Stimulated activated CD4-positive, alpha-beta T cell treated with anti-CD3 and anti-CD28 coated beads, Interleukin-4, amount 100 ng/mL, for 48 hours (primary cell): ENCODE measurements around the gene ACOX3.

ENCODE experiments used
- DNase-seq, 2 donors: peaks; one replicate each; pipeline ENCODE4 v3.0.0-alpha.2; 2020; ENCODE audit warnings: low read depth in 2 of 2

ACOX3 gene

GRCh38 chr4:8336412-8337075 lies 104.0 kb downstream of the ACOX3 start:
- DNase-seq = no peak

GRCh38 chr4:8335848-8336247 lies 104.7 kb downstream of the ACOX3 start:
- no peak for DNase-seq

- DNase-seq = no peak
Measured at GRCh38 chr4:8334786-8335460, 105.6 kb downstream of the ACOX3 start.

GRCh38 chr4:8333726-8334460 lies 106.6 kb downstream of the ACOX3 start:
- no peak for DNase-seq

- no peak for DNase-seq
Measured at GRCh38 chr4:8332891-8333331, 107.6 kb downstream of the ACOX3 start.

GRCh38 chr4:8332038-8332857 lies 108.3 kb downstream of the ACOX3 start:
- DNase-seq = no peak

GRCh38 chr4:8331575-8331955 lies 109.0 kb downstream of the ACOX3 start:
- DNase-seq = no peak

GRCh38 chr4:8330821-8331574 lies 109.5 kb downstream of the ACOX3 start:
- DNase-seq = no peak

GRCh38 chr4:8329859-8330761 lies 110.4 kb downstream of the ACOX3 start:
- DNase-seq = no peak

- DNase-seq = no peak
Measured at GRCh38 chr4:8329560-8329858, 111.0 kb downstream of the ACOX3 start.

- no peak for DNase-seq
Measured at GRCh38 chr4:8328866-8329559, 111.5 kb downstream of the ACOX3 start.

- DNase-seq = no peak
Measured at GRCh38 chr4:8328456-8328855, 112.1 kb downstream of the ACOX3 start.

GRCh38 chr4:8326206-8326605 lies 114.3 kb downstream of the ACOX3 start:
- no peak for DNase-seq

- DNase-seq = no peak
Measured at GRCh38 chr4:8325291-8325973, 115.1 kb downstream of the ACOX3 start.

- DNase-seq = no peak
Measured at GRCh38 chr4:8324640-8325239, 115.8 kb downstream of the ACOX3 start.

GRCh38 chr4:8323947-8324555 lies 116.5 kb downstream of the ACOX3 start:
- DNase-seq = no peak

- no peak for DNase-seq
Measured at GRCh38 chr4:8322794-8323704, 117.5 kb downstream of the ACOX3 start.
